Type B pancreatic cell (in vitro differentiated cells): ENCODE data around the gene DCLK2. TPM values are rescaled to one million over a fixed set of nuclear protein-coding genes. Genes with fewer than 3 reads are reported as not detected.

Source experiments
- DNase-seq: peaks from one replicate; pipeline ENCODE4 v3.0.0; 2021; ENCODE audit warnings: mixed read lengths; ENCODE audit not compliant: unreplicated experiment; ENCODE audit errors: extremely low spot score
- H3K27ac Mint-ChIP-seq: 2 replicates; pipeline ENCODE4 v1.8.0; 2021; ENCODE audit warnings: mild to moderate bottlenecking, mixed read lengths
- H3K27me3 Mint-ChIP-seq: 2 replicates; pipeline ENCODE4 v1.8.0; 2021; ENCODE audit warnings: mixed read lengths
- H3K36me3 Mint-ChIP-seq: 2 replicates; pipeline ENCODE4 v1.8.0; 2021; ENCODE audit warnings: mixed read lengths
- H3K4me1 Mint-ChIP-seq: one replicate; pipeline ENCODE4 v1.8.0; 2021; ENCODE audit warnings: mixed read lengths; ENCODE audit not compliant: unreplicated experiment
- H3K4me3 Mint-ChIP-seq: 2 replicates; pipeline ENCODE4 v1.8.0; 2021; ENCODE audit warnings: mild to moderate bottlenecking, mixed read lengths
- H3K9me3 Mint-ChIP-seq: 2 replicates; pipeline ENCODE4 v1.8.0; 2021; ENCODE audit warnings: mixed read lengths
- CTCF ChIP-seq: fragments of 200-600 bp; sonication (generic); conservative IDR thresholded peaks from 2 replicates; pipeline ENCODE4 v1.5.0; 2021; ENCODE audit warnings: antibody characterized with exemption, mild to moderate bottlenecking
- total RNA-seq: library from RNA; stranded (reverse); gene quantifications from 2 replicates; pipeline ENCODE4 v1.2.1, GENCODE V29; 2021; ENCODE audit warnings: low replicate concordance

DCLK2 gene
- total RNA-seq, 1 donor from 2014 or later, result 24.9 TPM

- no peak for DNase-seq
- no peak overlapping the region for H3K4me3 Mint-ChIP-seq
- H3K27ac Mint-ChIP-seq, result no peak overlapping the region
- no peaks in the 10 kb centered on the region for H3K27me3 Mint-ChIP-seq
- peaks cover 8% of the 10 kb centered on the region for H3K9me3 Mint-ChIP-seq
- peaks cover 23% of the 10 kb centered on the region for H3K36me3 Mint-ChIP-seq
- no peak for TF ChIP-seq CTCF
- H3K4me1 Mint-ChIP-seq, result peaks cover 4% of the 10 kb centered on the region
Measured at GRCh38 chr4:150117629-150118028, 39.4 kb downstream of the DCLK2 start.

- no peaks in the 10 kb centered on the region for H3K27me3 Mint-ChIP-seq
- no peak overlapping the region for H3K4me3 Mint-ChIP-seq
- DNase-seq, result no peak
- TF ChIP-seq CTCF, result no peak
- no peak overlapping the region for H3K27ac Mint-ChIP-seq
- H3K36me3 Mint-ChIP-seq, result peaks cover 22% of the 10 kb centered on the region
- H3K9me3 Mint-ChIP-seq, result peaks cover 8% of the 10 kb centered on the region
- peaks cover 4% of the 10 kb centered on the region for H3K4me1 Mint-ChIP-seq
Measured at GRCh38 chr4:150119492-150119891, 41.2 kb downstream of the DCLK2 start.

GRCh38 chr4:150123087-150123486 lies 44.8 kb downstream of the DCLK2 start:
- Mint-ChIP-seq H3K27ac (no peak overlapping the region), H3K9me3 (peaks cover 8% of the 10 kb centered on the region), H3K4me3 (no peak overlapping the region), H3K4me1 (peaks cover 4% of the 10 kb centered on the region), H3K27me3 (no peaks in the 10 kb centered on the region), H3K36me3 (peaks cover 19% of the 10 kb centered on the region)
- DNase-seq, result no peak
- TF ChIP-seq CTCF, result no peak

- peaks cover 19% of the 10 kb centered on the region for H3K36me3 Mint-ChIP-seq
- no peak for DNase-seq
- H3K27ac Mint-ChIP-seq, result no peak overlapping the region
- H3K27me3 Mint-ChIP-seq, result no peaks in the 10 kb centered on the region
- TF ChIP-seq CTCF, result no peak
- no peak overlapping the region for H3K4me3 Mint-ChIP-seq
- peaks cover 4% of the 10 kb centered on the region for H3K4me1 Mint-ChIP-seq
- peaks cover 8% of the 10 kb centered on the region for H3K9me3 Mint-ChIP-seq
Measured at GRCh38 chr4:150123796-150124677, 45.8 kb downstream of the DCLK2 start.

- no peak overlapping the region for H3K27ac Mint-ChIP-seq
- TF ChIP-seq CTCF, result no peak
- H3K27me3 Mint-ChIP-seq, result no peaks in the 10 kb centered on the region
- H3K9me3 Mint-ChIP-seq, result peaks cover 4% of the 10 kb centered on the region
- no peaks in the 10 kb centered on the region for H3K4me1 Mint-ChIP-seq
- peaks cover 15% of the 10 kb centered on the region for H3K36me3 Mint-ChIP-seq
- DNase-seq, result no peak
- H3K4me3 Mint-ChIP-seq, result no peak overlapping the region
Measured at GRCh38 chr4:150126201-150126863, 48.1 kb downstream of the DCLK2 start.
